GM18520 (cell line): ENCODE data around the gene SYCE3.

Source experiments
- ATAC-seq: cut with Tn5 transposase; IDR thresholded peaks from one replicate; pipeline ENCODE4 v1.9.1; 2021; ENCODE audit not compliant: unreplicated experiment

Gene SYCE3

GRCh38 chr22:50576806-50577696 lies 14.3 kb upstream of the SYCE3 start:
- no peak for ATAC-seq

- no peak for ATAC-seq
These were observed 13.4 kb upstream of the SYCE3 start for GRCh38 chr22:50576070-50576469.

GRCh38 chr22:50575426-50575941 lies 12.8 kb upstream of the SYCE3 start:
- ATAC-seq, result no peak

- ATAC-seq, result no peak
These were observed 11.7 kb upstream of the SYCE3 start for GRCh38 chr22:50574383-50574755.

GRCh38 chr22:50573491-50574382 lies 11.0 kb upstream of the SYCE3 start:
- no peak for ATAC-seq

GRCh38 chr22:50572965-50573364 lies 10.2 kb upstream of the SYCE3 start:
- no peak for ATAC-seq

- ATAC-seq, result no peak
These were observed 8.8 kb upstream of the SYCE3 start for GRCh38 chr22:50571264-50572175.

- ATAC-seq, result no peak
These were observed 8.1 kb upstream of the SYCE3 start for GRCh38 chr22:50570861-50571260.

- ATAC-seq, result no peak
These were observed 7.3 kb upstream of the SYCE3 start for GRCh38 chr22:50569896-50570535.

- no peak for ATAC-seq
These were observed 6.3 kb upstream of the SYCE3 start for GRCh38 chr22:50569041-50569459.

GRCh38 chr22:50568626-50569025 lies 5.9 kb upstream of the SYCE3 start:
- no peak for ATAC-seq

- no peak for ATAC-seq
These were observed 5.1 kb upstream of the SYCE3 start for GRCh38 chr22:50567721-50568252.

GRCh38 chr22:50564289-50564688 lies 1.6 kb upstream of the SYCE3 start:
- no peak for ATAC-seq

- no peak for ATAC-seq
These were observed 868 bp upstream of the SYCE3 start for GRCh38 chr22:50563413-50564160.

GRCh38 chr22:50561401-50562358 lies 1.0 kb downstream of the SYCE3 start:
- no peak for ATAC-seq

- ATAC-seq, result no peak
These were observed 2.7 kb downstream of the SYCE3 start for GRCh38 chr22:50560034-50560433.

- ATAC-seq, result no peak
These were observed 6.0 kb downstream of the SYCE3 start for GRCh38 chr22:50556703-50557102.

- no peak for ATAC-seq
These were observed 9.4 kb downstream of the SYCE3 start for GRCh38 chr22:50553310-50553709.
